IMR-90 (cell line): ENCODE data around the gene WNT16. TPM values are rescaled to one million over a fixed set of nuclear protein-coding genes. Genes with fewer than 3 reads are reported as not detected.

Source experiments
- ATAC-seq: fragments of 200-7000 bp; cut with Tn5 transposase; 2 replicates; pipeline ENCODE4 v1.9.1; 2020; ENCODE audit warnings: low read depth, mild to moderate bottlenecking, moderate library complexity
- BruUV-seq: library from RNA; stranded (reverse); fragments of 400-500 nt; replicated peaks from 2 replicates; lab custom pipeline; 2021; lab: Mats Ljungman, UMichigan
- CTCF ChIA-PET: fragments of 300-600 bp; formaldehyde crosslinking; extraction: SDS; loops from one replicate; lab custom pipeline; 2021; ENCODE audit warnings: antibody characterized with exemption; lab: Yijun Ruan, JAX
- POLR2A ChIA-PET: fragments of 300-600 bp; sonication (Branson Sonifier 250); formaldehyde crosslinking; loops from one replicate; lab custom pipeline; 2022; ENCODE audit warnings: antibody characterized with exemption; ENCODE audit not compliant: unreplicated experiment; lab: Charles Lee
- DNase-seq: peaks from one replicate; pipeline ENCODE4 v3.0.0; 2013
- H2AFZ ChIP-seq: replicated peaks from 2 replicates; pipeline ENCODE3; 2013; ENCODE audit warnings: low read length, mild to moderate bottlenecking; ENCODE audit not compliant: poor library complexity
- H2AK5ac ChIP-seq: 2 replicates; pipeline ENCODE4 v1.6.1; 2013; ENCODE audit warnings: low read depth, low read length, inconsistent platforms
- H2AK9ac ChIP-seq: replicated peaks from 2 replicates; pipeline ENCODE3; 2013; ENCODE audit warnings: mild to moderate bottlenecking, low read depth, low read length, moderate library complexity; ENCODE audit not compliant: poor library complexity
- H2BK120ac ChIP-seq: 2 replicates; pipeline ENCODE4 v1.6.1; 2013; ENCODE audit warnings: low read depth, low read length, inconsistent platforms
- H2BK15ac ChIP-seq: 3 replicates; pipeline ENCODE4 v1.6.1; 2013; ENCODE audit warnings: low read depth, low read length, inconsistent platforms
- H2BK20ac ChIP-seq: 2 replicates; pipeline ENCODE4 v1.6.1; 2013; ENCODE audit warnings: low read depth, mild to moderate bottlenecking, inconsistent platforms, low read length, moderate library complexity
- H2BK5ac ChIP-seq: 2 replicates; pipeline ENCODE4 v1.6.1; 2013; ENCODE audit warnings: mild to moderate bottlenecking, low read depth, low read length, inconsistent platforms; ENCODE audit not compliant: poor library complexity, severe bottlenecking
- H3K14ac ChIP-seq: replicated peaks from 2 replicates; pipeline ENCODE4 v1.6.1; 2013; ENCODE audit warnings: low read depth, low read length, inconsistent platforms
- H3K18ac ChIP-seq: 2 replicates; pipeline ENCODE4 v1.6.1; 2013; ENCODE audit warnings: low read depth, low read length, control low read depth
- H3K23ac ChIP-seq: 2 replicates; pipeline ENCODE4 v1.6.1; 2013; ENCODE audit warnings: low read depth, low read length, inconsistent platforms
- H3K27ac ChIP-seq: 2 replicates; pipeline ENCODE4 v1.5.1; 2013; ENCODE audit warnings: mild to moderate bottlenecking, control low read depth, low read length; ENCODE audit not compliant: insufficient read depth
- H3K27me3 ChIP-seq: 2 replicates; pipeline ENCODE4 v1.6.1; 2013; ENCODE audit warnings: low read length; ENCODE audit not compliant: control insufficient read depth, insufficient read depth
- H3K36me3 ChIP-seq: 2 replicates; pipeline ENCODE4 v1.6.1; 2013; ENCODE audit warnings: low read length, mixed read lengths; ENCODE audit not compliant: control insufficient read depth, insufficient read depth
- H3K4ac ChIP-seq: 2 replicates; pipeline ENCODE4 v1.6.1; 2013; ENCODE audit warnings: low read depth, low read length, inconsistent platforms
- H3K4me1 ChIP-seq: 2 replicates; pipeline ENCODE4 v1.6.1; 2013; ENCODE audit warnings: low read length, mixed read lengths; ENCODE audit not compliant: control insufficient read depth, insufficient read depth
- H3K4me2 ChIP-seq: 2 replicates; pipeline ENCODE4 v1.6.1; 2013; ENCODE audit warnings: low read depth, mild to moderate bottlenecking, control low read depth, low read length, moderate library complexity
- H3K4me3 ChIP-seq: 2 replicates; pipeline ENCODE4 v1.5.1; 2013; ENCODE audit warnings: low read depth, mild to moderate bottlenecking, control low read depth, low read length, moderate library complexity; ENCODE audit not compliant: insufficient read depth
- H3K56ac ChIP-seq: 2 replicates; pipeline ENCODE4 v1.6.1; 2013; ENCODE audit warnings: low read length, inconsistent platforms; ENCODE audit not compliant: insufficient read depth; ENCODE audit errors: extremely low read depth
- H3K79me1 ChIP-seq, 2 experiments: 2 replicates each; pipeline ENCODE4 v1.6.1; 2013; ENCODE audit warnings: low read length in 2 of 2, inconsistent platforms in 1 of 2, low read depth in 1 of 2
- H3K9ac ChIP-seq: 2 replicates; pipeline ENCODE4 v1.6.1; 2013; ENCODE audit warnings: low read depth, low read length, control low read depth
- H3K9me1 ChIP-seq: 2 replicates; pipeline ENCODE4 v1.6.1; 2013; ENCODE audit warnings: low read length, inconsistent platforms; ENCODE audit not compliant: insufficient read depth
- H3K9me3 ChIP-seq: 2 replicates; pipeline ENCODE4 v1.6.1; 2013; ENCODE audit warnings: low read length; ENCODE audit not compliant: control insufficient read depth, insufficient read depth
- H4K20me1 ChIP-seq: 2 replicates; pipeline ENCODE4 v1.6.1; 2013; ENCODE audit warnings: low read length, inconsistent platforms; ENCODE audit not compliant: insufficient read depth
- H4K5ac ChIP-seq: 2 replicates; pipeline ENCODE4 v1.6.1; 2013; ENCODE audit warnings: mild to moderate bottlenecking, low read depth, low read length, control low read depth
- H4K8ac ChIP-seq, 2 experiments: 2 replicates each; pipeline ENCODE4 v1.6.1; 2013; ENCODE audit warnings: low read depth in 2 of 2, low read length in 2 of 2, control low read depth in 1 of 2, inconsistent platforms in 1 of 2
- H4K91ac ChIP-seq: 2 replicates; pipeline ENCODE4 v1.6.1; 2013; ENCODE audit warnings: low read depth, low read length, inconsistent platforms; ENCODE audit not compliant: insufficient read depth
- BHLHE40 ChIP-seq: fragments of 150-350 bp; IDR thresholded peaks from 2 replicates; pipeline ENCODE4 v1.6.1; 2016; ENCODE audit warnings: mild to moderate bottlenecking, low read depth, low read length
- WGBS, 2 experiments: methylation state at CpG; one replicate each; pipeline versions ENCODE4 v1.1.5 to v1.1.7; 2013; ENCODE audit warnings: missing lambda C conversion rate in 2 of 2; ENCODE audit not compliant: insufficient read length in 1 of 2; ENCODE audit errors: extremely low coverage in 2 of 2; 5-methylcytosine and 5-hydroxymethylcytosine counted together
- dilution Hi-C: fragments of 300-500 bp; cut with HindIII; formaldehyde crosslinking; loops from one replicate; pipeline ENCODE4 v1.14.3; 2018; ENCODE audit warnings: low sequenced_read_pairs; ENCODE audit not compliant: unreplicated experiment
- in situ Hi-C: fragments of 300-500 bp; cut with MboI; formaldehyde crosslinking; loops from 3 replicates; pipeline ENCODE4 v1.14.3; 2019; ENCODE audit warnings: low sequenced_read_pairs, inconsistent platforms, mixed read lengths
- intact Hi-C: fragments of 100-400 bp; cut with micrococcal nuclease; formaldehyde crosslinking; loops from 2 replicates; pipeline ENCODE4 v1.10.0; 2022
- polyA plus RNA-seq, 3 experiments: library from polyadenylated mRNA; depleted of rRNA; stranded (reverse); fragments of >200 nt; gene quantifications; 2 replicates each; pipeline ENCODE4 v1.2.3, GENCODE V29; 2012; ENCODE audit warnings: low replicate concordance in 1 of 3
- total RNA-seq: library from RNA; depleted of rRNA; stranded (reverse); fragments of >200 nt; gene quantifications from 2 replicates; pipeline ENCODE4 v1.2.3, GENCODE V29; 2012

The WNT16 gene
- total and polyA plus RNA-seq, 2 of the 4 experiments (the other 2 are of a cell fraction), result 0.68 to 1.1 TPM

- Histone ChIP-seq H2AFZ (no peak overlapping the region), H3K4me3 (no peak overlapping the region), H4K8ac (peak overlapping the region; percentile 75 to 96), H3K36me3 (no peaks in the 10 kb centered on the region), H3K23ac (peak overlapping the region; percentile 88), H3K27ac (peak overlapping the region; percentile 84), H3K27me3 (no peaks in the 10 kb centered on the region), H3K79me1 (peaks cover 0 to 10% of the 10 kb centered on the region in 2 experiments; a peak in 1 of 4 replicates), H3K9me1 (0 out of 2 replicates have a peak, but pooled peaks cover 3% of the 10 kb centered on the region), H3K14ac (peak overlapping the region; percentile 83), H4K5ac (peak overlapping the region; percentile 85), H2BK120ac (peak overlapping the region; percentile 96), H3K9ac (peak overlapping the region; percentile 39; the same call in 1 of the 2 replicates), H3K4me1 (peaks cover 12% of the 10 kb centered on the region), H2BK5ac (peak overlapping the region; percentile 99), H3K56ac (peak overlapping the region; percentile 91), H4K20me1 (no peaks in the 10 kb centered on the region), H4K91ac (peak overlapping the region; percentile 99), H3K4me2 (no peak overlapping the region; the same call in 1 of the 2 replicates), H3K18ac (peak overlapping the region; percentile 78; the same call in 1 of the 2 replicates), H2AK9ac (peak overlapping the region; percentile 53), H2BK15ac (peak overlapping the region; percentile 87; the same call in 2 of the 3 replicates), H2AK5ac (peak overlapping the region; percentile 91), H3K9me3 (no peaks in the 10 kb centered on the region), H2BK20ac (peak overlapping the region; percentile 92), H3K4ac (peak overlapping the region; percentile 96)
- CTCF ChIA-PET, result interaction anchor here (1.3 kb wide), 2 partner anchors 23 to 29 kb away, joined by 3 to 6 read pairs; no protein-coding TSS in a partner anchor
- in situ Hi-C loops (no loop called here), intact Hi-C loops (no loop called here), dilution Hi-C loops (no loop called here)
- WGBS, 2 experiments, result no CpG with 5 or more reads among the region's 9 CpGs
- TF ChIP-seq BHLHE40, result no peak
- BruUV-seq, result no TSS peak
- ATAC-seq (peak; percentile 5), DNase-seq (peak; percentile 27)
- POLR2A ChIA-PET, result no interaction called here
Observed at GRCh38 chr7:121301446-121302213, 27.2 kb upstream of the WNT16 start.
